HG02970 (cell line): ENCODE data around the gene RCVRN.

Experiments
- ATAC-seq: cut with Tn5 transposase; IDR thresholded peaks from one replicate; pipeline ENCODE4 v1.9.1; 2021; ENCODE audit warnings: mild to moderate bottlenecking, moderate library complexity, moderate number of reproducible peaks; ENCODE audit not compliant: unreplicated experiment, low FRiP score

Gene RCVRN

GRCh38 chr17:9899280-9900043 lies 5.6 kb downstream of the RCVRN start:
- ATAC-seq, result no peak

GRCh38 chr17:9898812-9899211 lies 6.3 kb downstream of the RCVRN start:
- no peak for ATAC-seq

- ATAC-seq, result no peak
Observed at GRCh38 chr17:9897372-9897968, 7.6 kb downstream of the RCVRN start.

- no peak for ATAC-seq
Observed at GRCh38 chr17:9895923-9896322, 9.1 kb downstream of the RCVRN start.

GRCh38 chr17:9894231-9894630 lies 10.8 kb downstream of the RCVRN start:
- no peak for ATAC-seq

- no peak for ATAC-seq
Observed at GRCh38 chr17:9893411-9894012, 11.6 kb downstream of the RCVRN start.

- ATAC-seq, result no peak
Observed at GRCh38 chr17:9890124-9890523, 14.9 kb downstream of the RCVRN start.

- ATAC-seq, result no peak
Observed at GRCh38 chr17:9887508-9887907, 17.6 kb downstream of the RCVRN start.

- no peak for ATAC-seq
Observed at GRCh38 chr17:9886141-9886930, 18.7 kb downstream of the RCVRN start.

- no peak for ATAC-seq
Observed at GRCh38 chr17:9883451-9883850, 21.6 kb downstream of the RCVRN start.

GRCh38 chr17:9880582-9880999 lies 24.5 kb downstream of the RCVRN start:
- ATAC-seq, result no peak

GRCh38 chr17:9878786-9879525 lies 26.1 kb downstream of the RCVRN start:
- no peak for ATAC-seq

GRCh38 chr17:9878356-9878755 lies 26.7 kb downstream of the RCVRN start:
- no peak for ATAC-seq

GRCh38 chr17:9875441-9875840 lies 29.6 kb downstream of the RCVRN start:
- ATAC-seq, result no peak

- no peak for ATAC-seq
Observed at GRCh38 chr17:9874722-9875121, 30.3 kb downstream of the RCVRN start.

- ATAC-seq, result no peak
Observed at GRCh38 chr17:9872852-9873251, 32.2 kb downstream of the RCVRN start.

GRCh38 chr17:9868552-9868951 lies 36.5 kb downstream of the RCVRN start:
- no peak for ATAC-seq

- no peak for ATAC-seq
Observed at GRCh38 chr17:9865586-9865985, 39.5 kb downstream of the RCVRN start.

GRCh38 chr17:9862949-9863348 lies 42.1 kb downstream of the RCVRN start:
- no peak for ATAC-seq

- ATAC-seq, result no peak
Observed at GRCh38 chr17:9862220-9862619, 42.9 kb downstream of the RCVRN start.
